Loucy (cell line): Measurements from ENCODE around the gene SRPRB.

ENCODE experiments used
- CTCF ChIP-seq: fragments of 200-600 bp; sonication (generic); conservative IDR thresholded peaks from 2 replicates; pipeline ENCODE4 v1.5.1; 2014; ENCODE audit warnings: mild to moderate bottlenecking, antibody characterized with exemption, low read length
- EZH2phosphoT487 ChIP-seq: fragments of 200-600 bp; IDR thresholded peaks from 2 replicates; pipeline ENCODE4 v1.6.1; 2018; ENCODE audit warnings: antibody characterized with exemption, mild to moderate bottlenecking, moderate library complexity, borderline replicate concordance

- no peak for TF ChIP-seq CTCF
- no peak for TF ChIP-seq EZH2phosphoT487
Observed at GRCh38 chr3:133835961-133836360, 30.3 kb downstream of the SRPRB start.
